ENCODE measurements around the gene SLC26A1. TPM values are rescaled to one million over a fixed set of nuclear protein-coding genes. Genes with fewer than 3 reads are reported as not detected.

SLC26A1 gene
- total RNA-seq, 4 donors from 2014 or later, result 0.30 TPM; not detected in 3

GRCh38 chr4:955161-955921, 37.9 kb downstream of the SLC26A1 start:
- DNase-seq (ENCODE audit: low spot score in 2 of 2), result peak in 1 of 2 donors; percentile 76
- Histone ChIP-seq H3K9me3 (no peaks in the 10 kb centered on the region), H3K4me3 (no peak overlapping the region), H3K36me3 (peaks cover 80% of the 10 kb centered on the region), H3K27ac (no peak overlapping the region), H3K4me1 (no peaks in the 10 kb centered on the region), H3K27me3 (no peaks in the 10 kb centered on the region)
- WGBS, result 95% methylated on average over 16 of the region's 33 CpGs
- TF ChIP-seq POLR2AphosphoS5 (IDR thresholded peaks at IDR 0.05), result no peak
- no peak for TF ChIP-seq EP300 (IDR thresholded peaks at IDR 0.05)
- TF ChIP-seq POLR2A (IDR thresholded peaks at IDR 0.05), result no peak
- TF ChIP-seq, protein P1, sequence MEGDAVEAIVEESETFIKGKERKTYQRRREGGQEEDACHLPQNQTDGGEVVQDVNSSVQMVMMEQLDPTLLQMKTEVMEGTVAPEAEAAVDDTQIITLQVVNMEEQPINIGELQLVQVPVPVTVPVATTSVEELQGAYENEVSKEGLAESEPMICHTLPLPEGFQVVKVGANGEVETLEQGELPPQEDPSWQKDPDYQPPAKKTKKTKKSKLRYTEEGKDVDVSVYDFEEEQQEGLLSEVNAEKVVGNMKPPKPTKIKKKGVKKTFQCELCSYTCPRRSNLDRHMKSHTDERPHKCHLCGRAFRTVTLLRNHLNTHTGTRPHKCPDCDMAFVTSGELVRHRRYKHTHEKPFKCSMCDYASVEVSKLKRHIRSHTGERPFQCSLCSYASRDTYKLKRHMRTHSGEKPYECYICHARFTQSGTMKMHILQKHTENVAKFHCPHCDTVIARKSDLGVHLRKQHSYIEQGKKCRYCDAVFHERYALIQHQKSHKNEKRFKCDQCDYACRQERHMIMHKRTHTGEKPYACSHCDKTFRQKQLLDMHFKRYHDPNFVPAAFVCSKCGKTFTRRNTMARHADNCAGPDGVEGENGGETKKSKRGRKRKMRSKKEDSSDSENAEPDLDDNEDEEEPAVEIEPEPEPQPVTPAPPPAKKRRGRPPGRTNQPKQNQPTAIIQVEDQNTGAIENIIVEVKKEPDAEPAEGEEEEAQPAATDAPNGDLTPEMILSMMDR (IDR thresholded peaks at IDR 0.05), result no peak

- H3K36me3 ChIP-seq, result peaks cover 71% of the 10 kb centered on the region
- H3K27me3 ChIP-seq, result no peaks in the 10 kb centered on the region
- no peak for TF ChIP-seq POLR2A (IDR thresholded peaks at IDR 0.05)
- TF ChIP-seq, protein P1 (IDR thresholded peaks at IDR 0.05), result no peak
- no peak for TF ChIP-seq EP300 (IDR thresholded peaks at IDR 0.05)
- no peak for TF ChIP-seq POLR2AphosphoS5 (IDR thresholded peaks at IDR 0.05)
- H3K4me1 ChIP-seq, result no peaks in the 10 kb centered on the region
- 92% methylated on average over 17 of the region's 17 CpGs for WGBS
- H3K9me3 ChIP-seq, result no peaks in the 10 kb centered on the region
- DNase-seq (ENCODE audit: low spot score in 2 of 2), result no peak
- H3K27ac ChIP-seq, result no peak overlapping the region
- H3K4me3 ChIP-seq, result no peak overlapping the region
Observed at GRCh38 chr4:954211-955020, 38.8 kb downstream of the SLC26A1 start.

GRCh38 chr4:953574-953915, 39.7 kb downstream of the SLC26A1 start:
- Histone ChIP-seq H3K4me3 (no peak overlapping the region), H3K9me3 (no peaks in the 10 kb centered on the region), H3K36me3 (peaks cover 62% of the 10 kb centered on the region), H3K27me3 (no peaks in the 10 kb centered on the region), H3K27ac (no peak overlapping the region), H3K4me1 (no peaks in the 10 kb centered on the region)
- WGBS, result 97% methylated on average over 13 of the region's 13 CpGs
- DNase-seq (ENCODE audit: low spot score in 2 of 2), result no peak
- TF ChIP-seq POLR2AphosphoS5 (IDR thresholded peaks at IDR 0.05), result no peak
- TF ChIP-seq, protein P1 (IDR thresholded peaks at IDR 0.05), result no peak
- no peak for TF ChIP-seq POLR2A (IDR thresholded peaks at IDR 0.05)
- no peak for TF ChIP-seq EP300 (IDR thresholded peaks at IDR 0.05)

DNA sequence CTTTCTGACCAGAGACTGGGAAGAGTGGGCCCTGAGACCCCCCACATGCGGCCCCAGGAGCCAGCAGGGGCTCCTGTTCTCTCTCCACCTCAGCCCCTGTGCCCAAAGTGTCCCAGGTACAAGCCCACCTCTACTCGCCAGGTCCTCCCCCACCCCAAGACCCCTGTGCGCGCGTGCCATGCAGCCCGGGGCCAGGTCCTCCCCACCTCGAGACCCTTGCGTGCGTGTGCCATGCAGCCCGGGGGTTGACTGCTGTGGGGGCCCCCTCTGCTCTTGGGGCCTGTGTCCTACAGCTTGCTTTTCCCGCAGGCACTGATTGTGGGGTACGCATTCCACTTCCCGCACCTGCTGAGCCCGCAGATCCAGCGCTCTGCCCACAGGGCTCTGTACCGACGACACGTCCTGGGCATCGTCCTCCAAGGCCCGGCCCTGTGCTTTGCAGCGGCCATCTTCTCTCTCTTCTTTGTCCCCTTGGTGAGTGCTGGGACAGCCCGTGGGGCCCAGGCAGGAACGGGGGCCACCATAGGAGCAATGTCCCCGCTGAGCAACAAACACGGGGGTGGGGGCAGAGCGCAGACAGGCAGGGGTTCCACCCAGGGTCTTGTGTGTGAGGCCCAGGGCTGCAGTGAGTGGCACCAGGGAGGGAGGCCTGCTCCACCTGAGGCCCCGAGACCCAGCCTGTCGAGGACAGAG, 40.2 kb downstream of the SLC26A1 start:
- 94% methylated on average over 22 of the region's 28 CpGs for WGBS
- Histone ChIP-seq H3K9me3 (no peaks in the 10 kb centered on the region), H3K36me3 (peaks cover 58% of the 10 kb centered on the region), H3K4me1 (no peaks in the 10 kb centered on the region), H3K27ac (no peak overlapping the region), H3K4me3 (no peak overlapping the region), H3K27me3 (no peaks in the 10 kb centered on the region)
- TF ChIP-seq POLR2A (IDR thresholded peaks at IDR 0.05) (no peak), POLR2AphosphoS5 (IDR thresholded peaks at IDR 0.05) (no peak)
- DNase-seq (ENCODE audit: low spot score in 2 of 2), result no peak

DNA sequence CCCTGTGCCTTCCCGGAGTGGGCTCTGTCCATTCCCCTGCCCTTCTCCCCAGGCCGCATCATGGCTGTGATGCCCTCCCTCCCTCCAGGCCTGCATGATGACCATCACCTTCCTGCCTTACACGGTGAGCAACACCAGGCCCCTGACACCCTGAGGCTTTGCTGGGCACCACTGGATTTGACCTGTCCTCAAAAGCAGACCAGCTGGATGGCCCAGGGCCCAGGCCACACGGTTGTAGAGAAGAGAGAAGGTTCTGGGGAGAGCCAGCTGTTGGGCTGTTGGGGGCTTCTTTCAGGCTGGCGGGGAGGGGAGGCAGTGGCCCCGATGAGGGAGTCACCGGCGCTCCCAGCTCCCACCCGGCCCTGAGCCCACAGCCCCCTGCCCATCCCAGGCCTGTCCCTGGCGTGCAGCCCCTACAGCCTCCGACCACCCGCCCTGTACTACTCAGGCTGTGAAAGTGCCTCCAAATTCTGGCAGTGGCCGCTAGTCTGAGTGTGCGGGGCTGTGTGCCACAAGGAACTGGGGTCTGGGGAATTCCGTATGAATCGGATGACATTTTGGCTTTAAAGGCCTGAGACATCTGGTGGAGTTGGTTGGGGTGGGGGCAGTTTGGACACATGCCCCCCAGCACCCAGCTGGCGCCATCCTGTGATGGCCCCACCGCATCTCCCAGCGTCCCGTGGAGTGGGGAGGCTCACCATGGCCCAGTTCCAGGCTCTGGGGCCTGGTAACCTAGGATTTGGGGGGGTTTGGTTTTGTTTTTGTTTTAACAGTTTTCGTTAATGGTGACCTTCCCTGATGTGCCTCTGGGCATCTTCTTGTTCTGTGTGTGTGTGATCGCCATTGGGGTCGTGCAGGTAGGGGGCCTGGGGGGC, 41.4 kb downstream of the SLC26A1 start:
- Histone ChIP-seq H3K27ac (no peak overlapping the region), H3K27me3 (no peaks in the 10 kb centered on the region), H3K4me3 (no peak overlapping the region), H3K4me1 (no peaks in the 10 kb centered on the region), H3K9me3 (no peaks in the 10 kb centered on the region), H3K36me3 (peaks cover 48% of the 10 kb centered on the region)
- TF ChIP-seq, protein P1 (IDR thresholded peaks at IDR 0.05), result no peak
- TF ChIP-seq POLR2A (IDR thresholded peaks at IDR 0.05) (no peak), EP300 (IDR thresholded peaks at IDR 0.05) (no peak), POLR2AphosphoS5 (IDR thresholded peaks at IDR 0.05) (no peak)
- DNase-seq (ENCODE audit: low spot score in 2 of 2), result no peak
- 78% methylated on average over 11 of the region's 23 CpGs for WGBS

All from suprapubic skin (tissue), 4 donors.